Measurements from ENCODE around the gene CDC25A.
A peak's percentile ranks its signal among the peaks of the same experiment; 100 is the strongest.

Gene CDC25A

GRCh38 chr3:48178072-48178471, 10.1 kb downstream of the CDC25A start:
- Histone ChIP-seq H3K36me3 (ENCODE audit: control insufficient read depth, low read length) (peaks cover 97% of the 10 kb centered on the region), H3K79me2 (ENCODE audit: control insufficient read depth, low read length) (peaks cover 92% of the 10 kb centered on the region), H4K20me1 (ENCODE audit: control insufficient read depth, insufficient read depth, low read depth, low read length) (no peaks in the 10 kb centered on the region)

GRCh38 chr3:48157950-48158376, 30.3 kb downstream of the CDC25A start:
- no peak overlapping the region for H3K4me3 ChIP-seq (ENCODE audit: low read length)
- peaks cover 26% of the 10 kb centered on the region for H3F3A ChIP-seq (ENCODE audit: control insufficient read depth, insufficient read depth)
- H3K4me1 ChIP-seq (ENCODE audit: control insufficient read depth, low read length), result no peaks in the 10 kb centered on the region
- H3K9me3 ChIP-seq (ENCODE audit: control insufficient read depth, insufficient read depth, low read length), result no peaks in the 10 kb centered on the region
- H3K9me2 ChIP-seq (replicated peaks; ENCODE audit: control insufficient read depth, low read length), result no peaks in the 10 kb centered on the region
- no peaks in the 10 kb centered on the region for H3K27me3 ChIP-seq (ENCODE audit: control insufficient read depth, low read length)
- no peak for TF ChIP-seq EZH2phosphoT487 (IDR thresholded peaks at IDR 0.05; ENCODE audit: borderline replicate concordance, low read length)
- TF ChIP-seq, protein P1, sequence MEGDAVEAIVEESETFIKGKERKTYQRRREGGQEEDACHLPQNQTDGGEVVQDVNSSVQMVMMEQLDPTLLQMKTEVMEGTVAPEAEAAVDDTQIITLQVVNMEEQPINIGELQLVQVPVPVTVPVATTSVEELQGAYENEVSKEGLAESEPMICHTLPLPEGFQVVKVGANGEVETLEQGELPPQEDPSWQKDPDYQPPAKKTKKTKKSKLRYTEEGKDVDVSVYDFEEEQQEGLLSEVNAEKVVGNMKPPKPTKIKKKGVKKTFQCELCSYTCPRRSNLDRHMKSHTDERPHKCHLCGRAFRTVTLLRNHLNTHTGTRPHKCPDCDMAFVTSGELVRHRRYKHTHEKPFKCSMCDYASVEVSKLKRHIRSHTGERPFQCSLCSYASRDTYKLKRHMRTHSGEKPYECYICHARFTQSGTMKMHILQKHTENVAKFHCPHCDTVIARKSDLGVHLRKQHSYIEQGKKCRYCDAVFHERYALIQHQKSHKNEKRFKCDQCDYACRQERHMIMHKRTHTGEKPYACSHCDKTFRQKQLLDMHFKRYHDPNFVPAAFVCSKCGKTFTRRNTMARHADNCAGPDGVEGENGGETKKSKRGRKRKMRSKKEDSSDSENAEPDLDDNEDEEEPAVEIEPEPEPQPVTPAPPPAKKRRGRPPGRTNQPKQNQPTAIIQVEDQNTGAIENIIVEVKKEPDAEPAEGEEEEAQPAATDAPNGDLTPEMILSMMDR (IDR thresholded peaks at IDR 0.05; ENCODE audit: low read depth, low read length, poor library complexity, severe bottlenecking), result peak; percentile 80
- no peaks in the 10 kb centered on the region; the same call in 1 of the 2 replicates for H4K20me1 ChIP-seq (ENCODE audit: control insufficient read depth, insufficient read depth, low read depth, low read length)
- H3K4me2 ChIP-seq (ENCODE audit: low read length), result no peak overlapping the region
- H3K27ac ChIP-seq (ENCODE audit: low read depth, low read length), result no peak overlapping the region
- peaks cover 61% of the 10 kb centered on the region for H3K36me3 ChIP-seq (ENCODE audit: control insufficient read depth, low read length)
- H3K79me2 ChIP-seq (ENCODE audit: control insufficient read depth, low read length), result no peaks in the 10 kb centered on the region

More at GRCh38 chr3:48178072-48178471, 10.1 kb downstream of the CDC25A start:
- no peak overlapping the region for H3K4me3 ChIP-seq (ENCODE audit: low read length)
- peaks cover 6% of the 10 kb centered on the region; the same call in 1 of the 2 replicates for H3K4me1 ChIP-seq (ENCODE audit: control insufficient read depth, low read length)
- H3K27me3 ChIP-seq (ENCODE audit: control insufficient read depth, low read length), result no peaks in the 10 kb centered on the region
- no peak for TF ChIP-seq EZH2phosphoT487 (IDR thresholded peaks at IDR 0.05; ENCODE audit: borderline replicate concordance, low read length)
- TF ChIP-seq, protein P1 (IDR thresholded peaks at IDR 0.05; ENCODE audit: low read depth, low read length, poor library complexity, severe bottlenecking), result no peak
- no peaks in the 10 kb centered on the region for H3K9me2 ChIP-seq (replicated peaks; ENCODE audit: control insufficient read depth, low read length)
- no peak overlapping the region for H3K4me2 ChIP-seq (ENCODE audit: low read length)
- no peak overlapping the region for H3K27ac ChIP-seq (ENCODE audit: low read depth, low read length)
- H3K9me3 ChIP-seq (ENCODE audit: control insufficient read depth, insufficient read depth, low read length), result no peaks in the 10 kb centered on the region
- H3F3A ChIP-seq (ENCODE audit: control insufficient read depth, insufficient read depth), result peaks cover 10% of the 10 kb centered on the region; the same call in 1 of the 2 replicates

DNA sequence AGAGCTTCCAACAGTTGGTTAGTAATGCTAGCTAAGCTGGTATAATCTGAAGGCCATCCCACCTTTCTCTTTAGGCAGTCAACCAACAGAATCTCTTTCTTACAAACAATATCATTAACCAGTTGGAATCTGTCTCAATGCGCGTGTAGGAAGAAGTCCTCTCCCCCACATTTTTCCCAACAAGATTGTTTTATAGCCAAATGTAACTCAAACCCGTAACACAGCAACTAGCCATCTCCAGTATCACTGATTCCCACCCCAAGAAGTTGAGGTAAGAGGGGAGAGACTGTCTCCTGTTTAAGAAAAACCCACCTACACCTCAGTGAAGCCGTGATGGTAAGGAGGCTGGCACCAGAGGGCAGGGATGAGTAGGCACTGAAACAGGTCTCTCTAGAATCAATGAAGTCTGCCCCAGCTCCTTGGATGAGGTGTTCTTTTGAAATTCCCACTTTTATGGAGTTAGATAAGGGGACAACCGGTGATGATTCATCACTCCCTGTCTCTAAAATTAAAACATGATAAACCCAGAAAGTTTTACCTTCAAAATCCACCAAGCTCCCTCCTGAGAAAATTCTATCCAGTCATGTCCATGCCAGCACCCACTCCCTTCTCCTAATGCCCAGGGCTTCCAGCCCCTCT, 30.9 kb downstream of the CDC25A start:
- no peak overlapping the region for H3K27ac ChIP-seq (ENCODE audit: low read depth, low read length)
- H3K27me3 ChIP-seq (ENCODE audit: control insufficient read depth, low read length), result no peaks in the 10 kb centered on the region
- H3K36me3 ChIP-seq (ENCODE audit: control insufficient read depth, low read length), result peaks cover 54% of the 10 kb centered on the region
- H3K79me2 ChIP-seq (ENCODE audit: control insufficient read depth, low read length), result no peaks in the 10 kb centered on the region
- H4K20me1 ChIP-seq (ENCODE audit: control insufficient read depth, insufficient read depth, low read depth, low read length), result no peaks in the 10 kb centered on the region; the same call in 1 of the 2 replicates
- H3K4me3 ChIP-seq (ENCODE audit: low read length), result no peak overlapping the region
- H3K4me2 ChIP-seq (ENCODE audit: low read length), result no peak overlapping the region
- H3K4me1 ChIP-seq (ENCODE audit: control insufficient read depth, low read length), result no peaks in the 10 kb centered on the region
- TF ChIP-seq, protein P1 (IDR thresholded peaks at IDR 0.05; ENCODE audit: low read depth, low read length, poor library complexity, severe bottlenecking), result no peak
- no peak for TF ChIP-seq EZH2phosphoT487 (IDR thresholded peaks at IDR 0.05; ENCODE audit: borderline replicate concordance, low read length)
- no peaks in the 10 kb centered on the region for H3K9me2 ChIP-seq (replicated peaks; ENCODE audit: control insufficient read depth, low read length)
- no peaks in the 10 kb centered on the region for H3K9me3 ChIP-seq (ENCODE audit: control insufficient read depth, insufficient read depth, low read length)
- H3F3A ChIP-seq (ENCODE audit: control insufficient read depth, insufficient read depth), result peaks cover 26% of the 10 kb centered on the region

All from DOHH2 (cell line).